ENCODE measurements around the gene R3HDM4.

The R3HDM4 gene

GRCh38 chr19:929891-930258, 16.9 kb upstream of the R3HDM4 start:
- DNase-seq (ENCODE audit: low spot score), result no peak

- DNase-seq (ENCODE audit: low spot score), result no peak
Observed at GRCh38 chr19:929203-929890, 16.3 kb upstream of the R3HDM4 start.

- DNase-seq (ENCODE audit: low spot score), result no peak
Observed at GRCh38 chr19:928471-929202, 15.6 kb upstream of the R3HDM4 start.

GRCh38 chr19:927780-928401, 14.9 kb upstream of the R3HDM4 start:
- DNase-seq (ENCODE audit: low spot score), result no peak

GRCh38 chr19:927351-927779, 14.3 kb upstream of the R3HDM4 start:
- DNase-seq (ENCODE audit: low spot score), result no peak

GRCh38 chr19:926589-927350, 13.8 kb upstream of the R3HDM4 start:
- no peak for DNase-seq (ENCODE audit: low spot score)

- DNase-seq (ENCODE audit: low spot score), result no peak
Observed at GRCh38 chr19:926323-926588, 13.2 kb upstream of the R3HDM4 start.

- peak; percentile 65 for DNase-seq (ENCODE audit: low spot score)
Observed at GRCh38 chr19:925526-926322, 12.7 kb upstream of the R3HDM4 start, which contains the start of gene ARID3A. Gene ARID3A, plus strand, starts transcription at chr19:926035. Its CDS starts 3,494 bp downstream, at chr19:929529.

GRCh38 chr19:925087-925525, 12.1 kb upstream of the R3HDM4 start:
- DNase-seq (ENCODE audit: low spot score), result peak; percentile 58

GRCh38 chr19:924553-925086, 11.6 kb upstream of the R3HDM4 start:
- no peak for DNase-seq (ENCODE audit: low spot score)

- peak; percentile 76 for DNase-seq (ENCODE audit: low spot score)
Observed at GRCh38 chr19:920051-920864, 7.2 kb upstream of the R3HDM4 start.

GRCh38 chr19:919199-920050, 6.4 kb upstream of the R3HDM4 start:
- peak; percentile 42 for DNase-seq (ENCODE audit: low spot score)

GRCh38 chr19:918481-919198, 5.6 kb upstream of the R3HDM4 start:
- DNase-seq (ENCODE audit: low spot score), result peak; percentile 53

GRCh38 chr19:918152-918437, 5.1 kb upstream of the R3HDM4 start:
- no peak for DNase-seq (ENCODE audit: low spot score)

- peak; percentile 52 for DNase-seq (ENCODE audit: low spot score)
Observed at GRCh38 chr19:917323-918151, 4.5 kb upstream of the R3HDM4 start, which contains the start of gene KISS1R. Gene KISS1R, plus strand, starts transcription at chr19:917333. Its CDS starts 170 bp downstream, at chr19:917503.

- no peak for DNase-seq (ENCODE audit: low spot score)
Observed at GRCh38 chr19:916645-917322, 3.8 kb upstream of the R3HDM4 start.
